Activated CD8-positive, alpha-beta memory T cell treated with anti-CD3 and anti-CD28 coated beads for 36 hours (primary cell): ENCODE measurements around the gene ANXA2R. TPM values are rescaled to one million over a fixed set of nuclear protein-coding genes. Genes with fewer than 3 reads are reported as not detected.
"Not testable (repeated sequence)": the region's sequence is repeated elsewhere in the genome, so short reads cannot be mapped to it uniquely, and the experiment has no call there.

Experiments
- CTCF ChIA-PET: fragments of 350-600 bp; sonication (Branson Sonifier 250); formaldehyde crosslinking; loops from one replicate; lab custom pipeline; 2021; ENCODE audit warnings: antibody characterized with exemption; lab: Charles Lee
- POLR2A ChIA-PET: fragments of 350-600 bp; sonication (Branson Sonifier 250); formaldehyde crosslinking; loops from one replicate; lab custom pipeline; 2021; ENCODE audit warnings: antibody characterized with exemption; lab: Charles Lee
- total RNA-seq, 2 experiments: library from RNA; stranded (reverse); gene quantifications; one replicate each; pipeline ENCODE4 v1.2.3, GENCODE V29; 2021

Gene ANXA2R
- 1 to 10 TPM; 1.4 to 1.9 TPM for total RNA-seq

- ChIA-PET POLR2A (interaction anchor here (0.7 to 6.5 kb wide), 8 partner anchors 22 to 91 kb away, joined by 3 to 71 read pairs (median 7); partner anchors contain the start of gene ZNF131), CTCF (interaction anchor here (0.5 to 8.7 kb wide), 11 partner anchors 20 to 478 kb away, joined by 3 to 100 read pairs (median 6); no protein-coding TSS in a partner anchor)
Measured at GRCh38 chr5:43040287-43041098, at the start of gene ANXA2R. TSS of gene ANXA2R (minus strand) at chr5:43040319. CDS start at chr5:43040046, 273 bp downstream.

DNA sequence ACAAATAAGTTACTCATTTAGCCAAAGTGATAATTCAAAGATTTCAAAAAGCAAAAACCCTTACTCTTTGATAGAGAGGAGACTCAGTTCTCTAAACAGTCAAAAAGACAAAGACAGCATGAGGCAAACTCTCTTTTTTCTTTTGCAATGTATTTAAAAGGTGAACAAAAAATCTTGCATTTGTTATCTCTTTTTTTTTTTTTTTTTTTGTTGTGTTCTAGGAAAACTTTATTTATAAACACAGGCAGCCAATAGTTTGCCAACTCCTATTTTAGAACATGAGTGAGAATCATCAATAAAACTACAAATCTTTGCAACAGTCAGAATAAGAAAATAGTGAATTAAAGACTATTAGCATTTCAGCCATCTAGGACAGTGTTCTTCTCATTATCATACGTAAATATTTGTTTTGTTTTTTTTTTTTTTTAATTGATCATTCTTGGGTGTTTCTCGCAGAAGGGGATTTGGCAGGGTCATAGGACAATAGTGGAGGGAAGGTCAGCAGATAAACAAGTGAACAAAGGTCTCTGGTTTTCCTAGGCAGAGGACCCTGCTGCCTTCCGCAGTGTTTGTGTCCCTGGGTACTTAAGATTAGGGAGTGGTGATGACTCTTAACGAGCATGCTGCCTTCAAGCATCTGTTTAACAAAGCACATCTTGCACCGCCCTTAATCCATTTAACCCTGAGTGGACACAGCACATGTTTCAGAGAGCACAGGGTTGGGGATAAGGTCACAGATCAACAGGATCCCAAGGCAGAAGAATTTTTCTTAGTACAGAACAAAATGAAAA is 46.2 kb upstream of the ANXA2R start:
- CTCF ChIA-PET, result not testable (repeated sequence)

DNA sequence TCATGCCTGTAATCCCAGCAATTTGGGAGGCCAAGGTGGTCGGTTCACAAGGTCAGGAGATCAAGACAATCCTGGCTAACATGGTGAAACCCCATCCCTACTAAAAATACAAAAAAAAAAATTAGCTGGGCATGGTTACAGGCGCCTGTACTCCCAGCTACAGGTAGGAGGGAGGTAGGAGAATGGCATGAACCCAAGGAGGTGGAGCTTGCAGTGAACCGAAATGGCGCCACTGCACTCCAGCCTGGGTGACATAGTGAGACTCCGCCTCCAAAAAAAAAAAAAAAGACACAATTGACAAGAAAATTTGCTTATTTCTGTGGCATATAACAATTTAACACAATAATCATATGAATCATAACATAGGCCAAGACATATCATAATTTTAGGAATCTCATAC is 45.3 kb upstream of the ANXA2R start:
- CTCF ChIA-PET, result no interaction called here
- POLR2A ChIA-PET, result no interaction called here

More for the DNA sequence above, 46.2 kb upstream of the ANXA2R start:
- POLR2A ChIA-PET, result not testable (repeated sequence)

DNA sequence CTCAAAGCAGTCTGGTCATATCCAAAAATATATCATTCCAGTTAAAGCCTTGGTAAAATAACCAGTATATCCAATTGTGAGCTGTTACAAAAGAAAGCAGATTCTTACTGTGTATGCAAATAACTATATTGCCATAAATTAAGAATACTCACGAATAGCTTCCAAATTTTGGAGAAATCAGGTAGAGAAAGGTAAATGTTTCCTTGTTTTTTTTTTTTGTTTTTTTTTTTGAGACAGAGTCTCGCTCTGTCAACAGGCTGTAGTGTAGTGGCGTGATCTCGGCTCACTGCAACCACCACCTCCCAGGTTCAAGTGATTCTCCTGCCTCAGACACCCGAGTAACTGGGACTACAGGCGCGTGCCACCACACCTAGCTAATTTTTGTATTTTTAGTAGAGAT is 44.3 kb upstream of the ANXA2R start:
- CTCF ChIA-PET, result not testable (repeated sequence)
- POLR2A ChIA-PET, result interaction anchor here (0.6 kb wide), 2 partner anchors 10 to 231 kb away, joined by 3 read pairs; no protein-coding TSS in a partner anchor

- POLR2A ChIA-PET, CTCF ChIA-PET: not testable (repeated sequence)
Measured at GRCh38 chr5:43081345-43081744, 41.2 kb upstream of the ANXA2R start.

DNA sequence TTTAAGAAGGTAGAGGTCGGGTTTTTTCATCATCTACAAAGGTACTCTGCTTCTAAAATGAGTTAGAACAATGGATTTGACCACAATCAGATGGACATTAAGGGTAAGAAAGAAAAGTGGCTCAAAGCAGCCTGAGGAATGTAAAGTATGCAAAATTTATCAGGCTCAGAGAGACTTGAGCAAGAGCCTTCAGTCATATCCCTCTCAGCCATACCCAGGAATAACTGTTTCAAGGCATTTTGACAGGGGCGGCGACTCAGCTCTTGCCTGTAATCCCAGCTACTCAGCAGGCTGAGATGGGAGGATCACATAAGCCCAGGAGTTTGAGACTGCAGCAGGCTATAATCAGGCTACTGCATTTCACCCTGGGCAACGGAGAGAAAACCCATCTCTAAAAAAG is 38.8 kb upstream of the ANXA2R start:
- CTCF ChIA-PET, result interaction anchor here (0.7 kb wide), 3 partner anchors 14 to 237 kb away, joined by 3 read pairs; no protein-coding TSS in a partner anchor
- POLR2A ChIA-PET, result no interaction called here

DNA sequence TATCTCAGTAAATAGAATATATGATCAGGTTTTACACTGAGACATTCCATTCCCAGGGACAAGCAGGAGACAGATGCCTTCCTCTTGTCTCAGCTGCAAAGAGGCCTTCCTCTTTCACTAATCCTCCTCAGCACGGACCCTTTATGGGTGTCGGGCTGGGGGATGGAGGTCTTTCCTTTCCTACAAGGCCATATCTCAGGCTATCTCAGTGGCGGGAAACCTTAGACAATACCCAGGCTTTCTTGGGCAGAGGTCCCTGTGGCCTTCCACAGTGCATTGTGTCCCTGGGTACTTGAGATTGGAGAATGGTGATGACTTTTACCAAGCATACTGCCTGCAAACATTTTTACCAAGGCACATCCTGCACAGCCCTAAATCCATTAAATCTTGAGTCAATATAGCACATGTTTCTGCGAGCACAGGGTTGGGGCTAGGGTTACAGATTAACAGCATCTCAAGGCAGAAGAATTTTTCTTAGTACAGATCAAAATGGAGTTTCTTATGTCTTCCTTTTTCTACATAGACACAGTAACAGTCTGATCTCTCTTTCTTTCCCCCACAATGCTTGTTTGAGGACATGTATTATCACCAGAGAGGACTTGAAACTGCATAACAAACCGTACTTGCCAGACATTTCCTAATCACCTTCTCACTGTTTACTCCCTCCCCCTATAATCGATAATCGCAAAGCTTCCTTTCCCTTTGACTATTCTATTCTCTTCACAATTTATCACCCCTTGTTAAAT is 37.5 kb upstream of the ANXA2R start:
- POLR2A ChIA-PET, CTCF ChIA-PET: not testable (repeated sequence)

DNA sequence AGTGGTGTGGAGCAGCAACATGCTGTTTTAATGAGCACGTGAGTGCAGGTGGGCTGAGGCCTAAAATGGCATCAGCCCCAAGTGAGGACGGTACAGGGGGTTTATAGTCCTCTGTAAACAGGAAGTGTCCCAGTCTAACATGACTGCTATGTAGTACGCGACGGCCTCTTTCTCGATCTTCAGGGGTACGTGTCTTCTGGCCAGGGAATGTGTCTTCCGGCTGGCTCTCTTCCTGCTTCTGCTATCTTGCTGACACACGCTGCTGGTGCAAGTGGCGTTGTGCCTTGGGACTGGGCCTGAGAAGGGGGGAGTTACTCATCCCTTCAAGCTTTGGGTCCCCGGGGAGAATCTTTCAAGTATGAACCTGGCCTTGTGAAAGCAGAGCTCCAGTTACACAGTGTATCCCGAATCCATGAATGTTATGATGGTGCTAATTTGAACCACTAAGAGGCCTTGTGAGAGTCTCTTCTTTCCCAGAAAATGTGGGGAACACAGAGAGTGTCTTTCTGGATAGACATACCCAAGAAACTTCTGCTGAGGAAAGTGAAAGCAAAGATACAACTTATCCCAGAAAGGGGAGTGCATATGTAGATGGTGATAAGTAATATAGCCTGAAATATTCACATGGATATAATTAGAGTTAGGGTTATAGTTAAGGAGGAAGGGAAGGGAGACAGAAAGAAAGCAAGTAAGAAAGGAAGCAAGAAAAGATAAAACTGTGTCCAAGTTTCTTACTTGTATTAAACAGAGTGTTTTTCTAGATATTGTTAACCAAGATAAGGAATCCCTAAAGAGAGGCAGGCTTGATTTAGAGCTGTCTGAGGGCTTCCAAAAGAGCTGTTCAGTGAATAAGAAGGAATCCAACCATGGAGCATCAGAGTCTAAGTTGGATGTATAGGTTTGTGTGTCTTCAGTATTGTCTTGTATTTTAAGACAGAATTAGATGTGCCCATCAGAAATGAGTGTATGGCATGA is 35.5 kb upstream of the ANXA2R start:
- CTCF ChIA-PET, result interaction anchor here (0.6 to 1.5 kb wide), 4 partner anchors 25 to 57 kb away, joined by 3 to 4 read pairs (median 4); no protein-coding TSS in a partner anchor
- POLR2A ChIA-PET, result no interaction called here

GRCh38 chr5:43074987-43075318 is 34.8 kb upstream of the ANXA2R start:
- ChIA-PET POLR2A (no interaction called here), CTCF (interaction anchor here (0.6 to 1.5 kb wide), 3 partner anchors 24 to 56 kb away, joined by 3 to 4 read pairs (median 4); no protein-coding TSS in a partner anchor)

DNA sequence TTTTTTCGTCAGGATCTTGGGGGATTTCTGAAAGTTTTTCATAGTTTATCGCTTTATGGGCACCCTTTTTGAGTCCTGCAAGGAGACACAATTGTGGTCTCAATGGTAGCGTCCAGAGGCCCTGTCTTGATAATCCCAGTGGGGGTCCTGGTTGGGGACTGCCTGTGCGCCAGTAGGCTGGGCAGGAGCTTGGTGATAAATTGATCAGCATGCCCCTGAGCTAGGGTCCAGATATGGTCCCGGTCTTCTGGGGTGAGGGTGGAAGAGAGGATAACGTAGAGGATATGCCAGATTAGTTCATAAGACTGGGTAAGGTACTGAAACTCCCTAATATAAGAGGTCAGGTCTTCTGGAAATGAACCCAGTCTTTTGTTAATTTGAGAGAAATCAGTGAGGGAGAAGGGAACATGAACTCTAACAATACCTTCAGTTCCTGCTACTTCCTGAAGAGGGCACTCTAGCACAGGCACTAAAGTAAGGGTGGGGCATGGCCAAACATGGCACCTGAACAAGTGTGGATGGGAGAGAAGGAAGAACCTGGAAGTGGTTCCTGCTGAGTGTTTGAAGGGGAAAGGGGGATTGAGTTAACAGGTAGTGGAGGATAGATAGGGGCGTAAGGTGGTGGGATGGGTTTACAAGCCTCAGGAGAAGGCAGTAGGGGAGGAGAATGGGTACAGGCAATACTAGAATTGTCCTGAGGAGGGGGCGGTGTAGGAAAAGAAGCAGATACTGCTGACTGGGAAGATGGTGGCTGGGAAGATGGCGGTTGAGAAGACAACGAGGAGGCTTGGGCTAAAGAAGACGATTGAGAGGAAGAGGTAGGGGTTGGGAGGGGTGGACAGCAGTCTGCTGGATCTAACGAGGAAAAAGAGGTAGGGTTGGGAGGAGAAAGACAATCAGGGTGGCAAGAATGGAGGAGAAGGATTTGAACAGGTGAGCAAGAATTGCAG is 33.8 kb upstream of the ANXA2R start:
- ChIA-PET POLR2A (no interaction called here), CTCF (interaction anchor here (1.2 to 1.5 kb wide), 2 partner anchors 9 to 316 kb away, joined by 3 to 5 read pairs; no protein-coding TSS in a partner anchor)

- CTCF ChIA-PET, result interaction anchor here (1.9 kb wide), 1 partner anchor 37 kb away, joined by 9 read pairs; no protein-coding TSS in a partner anchor
- POLR2A ChIA-PET, result not testable (repeated sequence)
Measured at GRCh38 chr5:43069401-43069720, 29.2 kb upstream of the ANXA2R start.

DNA sequence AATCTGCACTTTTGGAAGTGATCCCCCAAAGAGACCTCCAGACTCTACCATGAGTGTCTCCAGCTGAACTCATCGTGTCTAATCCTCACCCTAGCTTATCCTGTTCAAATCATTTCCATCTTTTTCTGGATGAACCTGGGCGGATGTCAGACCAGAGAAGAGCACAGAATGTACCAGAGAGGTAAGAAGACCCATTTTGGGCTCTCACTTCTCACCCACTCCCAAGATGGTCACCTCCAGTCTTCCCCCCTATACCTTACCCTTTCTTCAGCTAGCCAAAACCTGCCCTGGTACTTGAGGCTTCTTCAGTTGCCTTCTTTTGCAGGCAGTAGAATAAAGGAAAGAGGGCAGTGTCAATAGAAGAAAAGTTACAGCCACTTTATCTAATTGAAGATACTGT is 27.9 kb upstream of the ANXA2R start:
- ChIA-PET POLR2A (interaction anchor here (1.3 to 2.6 kb wide), 4 partner anchors 27 to 74 kb away, joined by 4 to 10 read pairs (median 6); partner anchors contain the start of gene ZNF131), CTCF (interaction anchor here (1.2 to 1.8 kb wide), 3 partner anchors 29 to 74 kb away, joined by 4 to 6 read pairs (median 4); no protein-coding TSS in a partner anchor)

GRCh38 chr5:43066799-43067741 is 27.0 kb upstream of the ANXA2R start:
- POLR2A ChIA-PET, result interaction anchor here (0.6 to 2.6 kb wide), 7 partner anchors 26 to 157 kb away, joined by 3 to 13 read pairs (median 5); partner anchors contain the start of gene ZNF131
- CTCF ChIA-PET, result interaction anchor here (1.2 to 3.5 kb wide), 5 partner anchors 25 to 73 kb away, joined by 4 to 33 read pairs (median 5); no protein-coding TSS in a partner anchor

DNA sequence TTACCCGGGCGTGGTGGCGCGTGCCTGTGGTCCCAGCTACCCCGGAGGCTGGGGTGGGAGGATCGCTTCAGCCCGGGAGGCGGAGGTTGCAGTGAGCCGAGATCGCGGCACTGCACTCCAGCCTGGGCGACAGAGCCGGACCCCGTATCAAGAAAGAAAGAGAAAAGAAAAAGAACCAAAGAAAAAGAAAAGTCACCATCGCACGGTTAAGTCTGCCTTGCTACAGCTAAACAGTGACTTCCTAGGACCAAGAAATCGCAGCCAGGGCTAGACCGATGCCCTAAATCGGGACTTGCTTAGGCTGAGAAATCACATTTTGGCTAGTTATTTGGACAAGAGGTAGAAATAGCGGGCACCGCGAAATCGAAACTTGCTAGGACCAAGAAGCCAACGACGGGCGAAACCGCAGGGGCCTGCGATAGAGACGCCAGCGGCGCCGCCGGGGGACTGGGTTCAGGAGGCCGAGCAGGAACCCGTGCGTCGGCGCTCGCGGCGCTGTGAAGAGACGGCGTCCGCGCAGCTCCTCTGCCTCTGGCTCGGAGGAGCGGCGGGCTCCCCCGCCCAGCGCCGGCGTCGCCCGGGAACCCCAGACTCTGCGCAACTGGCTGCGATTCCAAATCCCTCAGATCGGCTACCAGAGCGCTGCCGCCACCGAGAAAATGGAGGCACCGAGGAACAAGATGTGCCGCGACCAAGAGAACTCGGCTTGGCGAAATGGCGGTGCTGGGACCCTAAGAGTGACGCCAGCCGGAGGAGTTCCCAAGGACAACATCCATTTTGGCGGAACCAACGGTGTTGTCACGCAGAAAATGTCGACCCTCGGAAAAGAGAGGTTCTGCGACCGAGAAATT is 26.1 kb upstream of the ANXA2R start:
- CTCF ChIA-PET, result interaction anchor here (1.2 to 3.5 kb wide), 7 partner anchors 24 to 58 kb away, joined by 5 to 33 read pairs (median 9); partner anchors contain the start of gene ZNF131
- POLR2A ChIA-PET, result interaction anchor here (0.7 to 2.6 kb wide), 8 partner anchors 24 to 73 kb away, joined by 3 to 16 read pairs (median 6); partner anchors contain the start of gene ZNF131
